ENCODE data around the gene P2RY14. TPM values are rescaled to one million over a fixed set of nuclear protein-coding genes. Genes with fewer than 3 reads are reported as not detected.

P2RY14 gene
- total RNA-seq, 2 donors from 2014 or later: not detected

- WGBS, 2 experiments (ENCODE audit: insufficient coverage in 1 of 2, insufficient read length in 1 of 2): 93 to 94% methylated on average over 2 to 6 of the region's 6 CpGs
- no peak overlapping the region for H3K4me3 ChIP-seq (ENCODE audit: low read length)
- H3K9me3 Mint-ChIP-seq: peaks cover 5% of the 10 kb centered on the region
- H3K9me3 ChIP-seq (ENCODE audit: control insufficient read depth, low read length): peaks cover 1% of the 10 kb centered on the region
- TF ChIP-seq CTCF (conservative IDR thresholded peaks at IDR 0.05): no peak
- H3K27ac ChIP-seq (ENCODE audit: low read depth, low read length): no peak overlapping the region
- peaks cover 5% of the 10 kb centered on the region for H3K4me1 ChIP-seq (ENCODE audit: control insufficient read depth, insufficient read depth, low read length)
- DNase-seq: no peak
- H3K36me3 Mint-ChIP-seq (ENCODE audit: low read depth): peaks cover 13% of the 10 kb centered on the region
- H3K36me3 ChIP-seq (ENCODE audit: control insufficient read depth, insufficient read depth, low read length): no peaks in the 10 kb centered on the region
- H3K4me3 Mint-ChIP-seq: no peak overlapping the region
- peaks cover 34% of the 10 kb centered on the region for H3K4me1 Mint-ChIP-seq
- no peak overlapping the region for H3K9ac ChIP-seq (ENCODE audit: extremely low read depth, low read length, poor library complexity, severe bottlenecking)
- H3K27ac Mint-ChIP-seq: no peak overlapping the region
- no peaks in the 10 kb centered on the region for H3K27me3 Mint-ChIP-seq (ENCODE audit: insufficient read depth)
- no peaks in the 10 kb centered on the region for H3K27me3 ChIP-seq (ENCODE audit: control insufficient read depth, insufficient read depth, low read length, poor library complexity, severe bottlenecking)
These were observed 51.0 kb downstream of the P2RY14 start for GRCh38 chr3:151227266-151227806.

- H3K36me3 Mint-ChIP-seq (ENCODE audit: low read depth): peaks cover 13% of the 10 kb centered on the region
- H3K4me1 ChIP-seq (ENCODE audit: control insufficient read depth, insufficient read depth, low read length): peaks cover 5% of the 10 kb centered on the region
- H3K36me3 ChIP-seq (ENCODE audit: control insufficient read depth, insufficient read depth, low read length): no peaks in the 10 kb centered on the region
- no peak for TF ChIP-seq CTCF (conservative IDR thresholded peaks at IDR 0.05)
- H3K9ac ChIP-seq (ENCODE audit: extremely low read depth, low read length, poor library complexity, severe bottlenecking): no peak overlapping the region
- 91 to 92% methylated on average over 4 to 5 of the region's 5 CpGs for WGBS, 2 experiments (ENCODE audit: insufficient coverage in 1 of 2, insufficient read length in 1 of 2)
- peaks cover 34% of the 10 kb centered on the region for H3K4me1 Mint-ChIP-seq
- no peak overlapping the region for H3K27ac Mint-ChIP-seq
- no peak overlapping the region for H3K27ac ChIP-seq (ENCODE audit: low read depth, low read length)
- no peak for DNase-seq
- H3K4me3 ChIP-seq (ENCODE audit: low read length): no peak overlapping the region
- no peaks in the 10 kb centered on the region for H3K27me3 ChIP-seq (ENCODE audit: control insufficient read depth, insufficient read depth, low read length, poor library complexity, severe bottlenecking)
- H3K27me3 Mint-ChIP-seq (ENCODE audit: insufficient read depth): no peaks in the 10 kb centered on the region
- H3K9me3 Mint-ChIP-seq: peaks cover 10% of the 10 kb centered on the region
- H3K9me3 ChIP-seq (ENCODE audit: control insufficient read depth, low read length): no peaks in the 10 kb centered on the region
- no peak overlapping the region for H3K4me3 Mint-ChIP-seq
These were observed 51.5 kb downstream of the P2RY14 start for GRCh38 chr3:151226825-151227224.

GRCh38 chr3:151226088-151226563, 52.2 kb downstream of the P2RY14 start:
- Mint-ChIP-seq H3K4me3 (no peak overlapping the region), H3K27ac (no peak overlapping the region), H3K27me3 (ENCODE audit: insufficient read depth) (no peaks in the 10 kb centered on the region), H3K4me1 (peaks cover 34% of the 10 kb centered on the region), H3K9me3 (peaks cover 16% of the 10 kb centered on the region), H3K36me3 (ENCODE audit: low read depth) (peaks cover 20% of the 10 kb centered on the region)
- H3K9me3 ChIP-seq (ENCODE audit: control insufficient read depth, low read length): peaks cover 4% of the 10 kb centered on the region
- no peak overlapping the region for H3K27ac ChIP-seq (ENCODE audit: low read depth, low read length)
- TF ChIP-seq CTCF (conservative IDR thresholded peaks at IDR 0.05): no peak
- 79 to 83% methylated on average over 4 of the region's 4 CpGs for WGBS, 2 experiments (ENCODE audit: insufficient coverage in 1 of 2, insufficient read length in 1 of 2)
- H3K27me3 ChIP-seq (ENCODE audit: control insufficient read depth, insufficient read depth, low read length, poor library complexity, severe bottlenecking): no peaks in the 10 kb centered on the region
- no peak overlapping the region for H3K4me3 ChIP-seq (ENCODE audit: low read length)
- peaks cover 5% of the 10 kb centered on the region for H3K4me1 ChIP-seq (ENCODE audit: control insufficient read depth, insufficient read depth, low read length)
- DNase-seq: no peak
- H3K36me3 ChIP-seq (ENCODE audit: control insufficient read depth, insufficient read depth, low read length): no peaks in the 10 kb centered on the region
- no peak overlapping the region for H3K9ac ChIP-seq (ENCODE audit: extremely low read depth, low read length, poor library complexity, severe bottlenecking)

Measured in endodermal cell (in vitro differentiated cells).